ENCODE measurements around the gene HEXD. TPM values are rescaled to one million over a fixed set of nuclear protein-coding genes. Genes with fewer than 3 reads are reported as not detected.

Gene HEXD
- total and polyA plus RNA-seq, 4 donors, result 5.6 to 19.9 (median 12.2) TPM

- no peak for TF ChIP-seq HNF4A (conservative IDR thresholded peaks at IDR 0.05)
- no peak for TF ChIP-seq FOXA2 (IDR thresholded peaks at IDR 0.05)
- TF ChIP-seq JUND (IDR thresholded peaks at IDR 0.05), result no peak
- TF ChIP-seq FOXA1 (IDR thresholded peaks at IDR 0.05), result no peak
- TF ChIP-seq, protein P1, sequence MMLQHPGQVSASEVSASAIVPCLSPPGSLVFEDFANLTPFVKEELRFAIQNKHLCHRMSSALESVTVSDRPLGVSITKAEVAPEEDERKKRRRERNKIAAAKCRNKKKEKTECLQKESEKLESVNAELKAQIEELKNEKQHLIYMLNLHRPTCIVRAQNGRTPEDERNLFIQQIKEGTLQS (IDR thresholded peaks at IDR 0.05), result no peak
- TF ChIP-seq, protein P2, sequence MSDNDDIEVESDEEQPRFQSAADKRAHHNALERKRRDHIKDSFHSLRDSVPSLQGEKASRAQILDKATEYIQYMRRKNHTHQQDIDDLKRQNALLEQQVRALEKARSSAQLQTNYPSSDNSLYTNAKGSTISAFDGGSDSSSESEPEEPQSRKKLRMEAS (IDR thresholded peaks at IDR 0.05), result no peak
- no peak for TF ChIP-seq RXRA (IDR thresholded peaks at IDR 0.05)
These were observed 44.2 kb upstream of the HEXD start (continued) for GRCh38 chr17:82373731-82374625.

GRCh38 chr17:82374626-82375331 lies 43.4 kb upstream of the HEXD start:
- 46% methylated on average over 79 of the region's 79 CpGs for whole genome bisulfite sequencing
- H3K27ac ChIP-seq (ENCODE audit: low read depth in 1 of 2, low read length in 2 of 2), result no peak overlapping the region
- H3K4me1 ChIP-seq (ENCODE audit: control insufficient read depth in 4 of 4, insufficient read depth in 4 of 4, low read length in 3 of 4), result peaks cover 5 to 27% (median 15%) of the 10 kb centered on the region in 4 donors
- H3K36me3 ChIP-seq (ENCODE audit: control insufficient read depth in 4 of 4, insufficient read depth in 3 of 4, low read depth in 1 of 4, low read length in 3 of 4), result no peaks in the 10 kb centered on the region
- no peak for DNase-seq (ENCODE audit: low spot score)
- H3K9me3 ChIP-seq (ENCODE audit: control insufficient read depth in 4 of 4, low read length in 3 of 4), result no peaks in the 10 kb centered on the region
- H3K9ac ChIP-seq (ENCODE audit: low read depth in 1 of 2, low read length in 2 of 2), result no peak overlapping the region
- peaks cover 0 to 17% (median 6%) of the 10 kb centered on the region in 4 donors for H3K27me3 ChIP-seq (ENCODE audit: control insufficient read depth in 4 of 4, insufficient read depth in 4 of 4, low read length in 3 of 4)
- TF ChIP-seq EGR1 (IDR thresholded peaks at IDR 0.05; ENCODE audit: low read depth in 2 of 2) (no peak), YY1 (IDR thresholded peaks at IDR 0.05) (no peak), FOXA2 (IDR thresholded peaks at IDR 0.05) (no peak), HNF4A (conservative IDR thresholded peaks at IDR 0.05) (no peak), REST (IDR thresholded peaks at IDR 0.05) (no peak), FOXA1 (IDR thresholded peaks at IDR 0.05) (no peak), JUND (IDR thresholded peaks at IDR 0.05) (no peak), RAD21 (IDR thresholded peaks at IDR 0.05) (no peak), SP1 (IDR thresholded peaks at IDR 0.05) (no peak), RXRA (IDR thresholded peaks at IDR 0.05) (no peak), NR2F2 (IDR thresholded peaks at IDR 0.05) (no peak), TAF1 (conservative IDR thresholded peaks at IDR 0.05) (no peak), HNF4G (IDR thresholded peaks at IDR 0.05) (no peak), GABPA (IDR thresholded peaks at IDR 0.05 in 1 of 2, conservative IDR thresholded peaks at IDR 0.05 in 1 of 2) (no peak)
- TF ChIP-seq, protein P3, sequence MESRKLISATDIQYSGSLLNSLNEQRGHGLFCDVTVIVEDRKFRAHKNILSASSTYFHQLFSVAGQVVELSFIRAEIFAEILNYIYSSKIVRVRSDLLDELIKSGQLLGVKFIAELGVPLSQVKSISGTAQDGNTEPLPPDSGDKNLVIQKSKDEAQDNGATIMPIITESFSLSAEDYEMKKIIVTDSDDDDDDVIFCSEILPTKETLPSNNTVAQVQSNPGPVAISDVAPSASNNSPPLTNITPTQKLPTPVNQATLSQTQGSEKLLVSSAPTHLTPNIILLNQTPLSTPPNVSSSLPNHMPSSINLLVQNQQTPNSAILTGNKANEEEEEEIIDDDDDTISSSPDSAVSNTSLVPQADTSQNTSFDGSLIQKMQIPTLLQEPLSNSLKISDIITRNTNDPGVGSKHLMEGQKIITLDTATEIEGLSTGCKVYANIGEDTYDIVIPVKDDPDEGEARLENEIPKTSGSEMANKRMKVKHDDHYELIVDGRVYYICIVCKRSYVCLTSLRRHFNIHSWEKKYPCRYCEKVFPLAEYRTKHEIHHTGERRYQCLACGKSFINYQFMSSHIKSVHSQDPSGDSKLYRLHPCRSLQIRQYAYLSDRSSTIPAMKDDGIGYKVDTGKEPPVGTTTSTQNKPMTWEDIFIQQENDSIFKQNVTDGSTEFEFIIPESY (IDR thresholded peaks at IDR 0.05), result no peak
- TF ChIP-seq, protein P2 (IDR thresholded peaks at IDR 0.05), result no peak
- TF ChIP-seq, protein P1 (IDR thresholded peaks at IDR 0.05), result no peak
- TF ChIP-seq, protein P4, sequence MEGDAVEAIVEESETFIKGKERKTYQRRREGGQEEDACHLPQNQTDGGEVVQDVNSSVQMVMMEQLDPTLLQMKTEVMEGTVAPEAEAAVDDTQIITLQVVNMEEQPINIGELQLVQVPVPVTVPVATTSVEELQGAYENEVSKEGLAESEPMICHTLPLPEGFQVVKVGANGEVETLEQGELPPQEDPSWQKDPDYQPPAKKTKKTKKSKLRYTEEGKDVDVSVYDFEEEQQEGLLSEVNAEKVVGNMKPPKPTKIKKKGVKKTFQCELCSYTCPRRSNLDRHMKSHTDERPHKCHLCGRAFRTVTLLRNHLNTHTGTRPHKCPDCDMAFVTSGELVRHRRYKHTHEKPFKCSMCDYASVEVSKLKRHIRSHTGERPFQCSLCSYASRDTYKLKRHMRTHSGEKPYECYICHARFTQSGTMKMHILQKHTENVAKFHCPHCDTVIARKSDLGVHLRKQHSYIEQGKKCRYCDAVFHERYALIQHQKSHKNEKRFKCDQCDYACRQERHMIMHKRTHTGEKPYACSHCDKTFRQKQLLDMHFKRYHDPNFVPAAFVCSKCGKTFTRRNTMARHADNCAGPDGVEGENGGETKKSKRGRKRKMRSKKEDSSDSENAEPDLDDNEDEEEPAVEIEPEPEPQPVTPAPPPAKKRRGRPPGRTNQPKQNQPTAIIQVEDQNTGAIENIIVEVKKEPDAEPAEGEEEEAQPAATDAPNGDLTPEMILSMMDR (IDR thresholded peaks at IDR 0.05; ENCODE audit: low read depth, low read length, missing input control), result no peak
- H3K4me3 ChIP-seq (ENCODE audit: low read depth in 1 of 3, low read length in 3 of 3), result no peak overlapping the region

All from liver (tissue), 9 donors.